Esophagus squamous epithelium (tissue), 5 donors: ENCODE results near the gene HBA2. TPM values are rescaled to one million over a fixed set of nuclear protein-coding genes. Genes with fewer than 3 reads are reported as not detected.
"Not testable (repeated sequence)": the region's sequence is repeated elsewhere in the genome, so short reads cannot be mapped to it uniquely, and the experiment has no call there.

ENCODE experiments used
- DNase-seq: peaks from one replicate; lab custom pipeline; 2025; lab: John Stamatoyannopoulos, UW
- H3K27ac ChIP-seq, 4 donors: fragments of 200-600 bp; sonication (generic); one replicate each; pipeline ENCODE4 v1.5.1; 2016 to 2019; ENCODE audit warnings: mild to moderate bottlenecking in 1 of 4
- H3K27me3 ChIP-seq, 4 donors: fragments of 200-600 bp; sonication (generic); 1 replicate in 3 of 4; 2 replicates in 1 of 4; pipeline versions ENCODE4 v1.5.1 to v1.6.0; 2017 to 2021; ENCODE audit warnings: antibody characterized with exemption in 1 of 4
- H3K36me3 ChIP-seq, 3 donors: fragments of 200-600 bp; sonication (generic); one replicate each; pipeline ENCODE4 v1.5.1; 2016 to 2019
- H3K4me1 ChIP-seq, 3 donors: fragments of 200-600 bp; sonication (generic); one replicate each; pipeline ENCODE4 v1.5.1; 2017 to 2019
- H3K4me3 ChIP-seq, 4 donors: fragments of 200-600 bp; sonication (generic); 1 replicate in 3 of 4; 2 replicates in 1 of 4; pipeline ENCODE4 v1.5.1; 2016 to 2019; ENCODE audit warnings: mild to moderate bottlenecking in 2 of 4, moderate library complexity in 1 of 4
- H3K9me3 ChIP-seq, 3 donors: fragments of 200-600 bp; sonication (generic); one replicate each; pipeline ENCODE4 v1.5.1; 2016 to 2019
- CTCF ChIP-seq, 6 experiments: fragments of 450-650 bp in 4 of 6; fragments of 200-600 bp in 2 of 6; sonication (generic) in 2 of 6; IDR thresholded peaks; one replicate each; pipeline ENCODE4 v1.5.1; 2016 to 2019; ENCODE audit warnings: antibody characterized with exemption in 6 of 6, mild to moderate bottlenecking in 4 of 6, moderate library complexity in 4 of 6
- POLR2A ChIP-seq, 4 donors: fragments of 450-650 bp; IDR thresholded peaks; one replicate each; pipeline ENCODE4 v1.6.1; 2017; ENCODE audit warnings: antibody characterized with exemption in 4 of 4, mild to moderate bottlenecking in 4 of 4, moderate library complexity in 3 of 4
- WGBS, 2 donors: methylation state at CpG; one replicate each; pipeline ENCODE4 v1.1.5; 2018; 5-methylcytosine and 5-hydroxymethylcytosine counted together
- intact Hi-C: fragments of 100-400 bp; cut with DNase I; formaldehyde crosslinking; loops from one replicate; pipeline ENCODE4 v1.15.0; 2022
- total RNA-seq, 4 donors: library from RNA; depleted of rRNA; stranded (reverse); fragments of >200 nt; gene quantifications; one replicate each; pipeline ENCODE4 v1.1.0, GENCODE V29; 2016
- donor health status: DM: yes; HTN: yes; CAD: no.

Gene HBA2
- 1 to 10 TPM in 2 of 4 donors, not detected in 2; 4.7 to 5.0 TPM for total RNA-seq

GRCh38 chr16:172374-172941 is at the start of gene HBA2:
Gene HBA2 (plus strand): TSS chr16:172876. CDS start chr16:172913, 37 bp downstream.
- DNase-seq, H3K4me3 ChIP-seq, H3K9me3 ChIP-seq, H3K27ac ChIP-seq, intact Hi-C loops, H3K36me3 ChIP-seq: not testable (repeated sequence)
- peaks cover 0 to 15% (median 0%) of the 10 kb centered on the region in 3 donors for H3K4me1 ChIP-seq
- no CpG with 5 or more reads among the region's 74 CpGs for WGBS, 2 donors
- peaks cover 0 to 84% (median 33%) of the 10 kb centered on the region in 4 donors for H3K27me3 ChIP-seq

- DNase-seq, H3K9me3 ChIP-seq, H3K27me3 ChIP-seq, intact Hi-C loops, H3K27ac ChIP-seq, H3K4me3 ChIP-seq, H3K4me1 ChIP-seq: not testable (repeated sequence)
- peaks cover 0 to 42% (median 0%) of the 10 kb centered on the region in 3 donors for H3K36me3 ChIP-seq
- WGBS, 2 donors = 80 to 84% methylated on average over 10 to 15 of the region's 19 CpGs
These were observed 48.9 kb upstream of the HBA2 start for GRCh38 chr16:123558-124350.

GRCh38 chr16:125011-125410 is 47.7 kb upstream of the HBA2 start:
- H3K27ac ChIP-seq = no peak overlapping the region
- no peaks in the 10 kb centered on the region for H3K27me3 ChIP-seq
- DNase-seq = no peak
- TF ChIP-seq CTCF (IDR thresholded peaks at IDR 0.05) (no peak), POLR2A (IDR thresholded peaks at IDR 0.05) (no peak)
- no peak overlapping the region for H3K4me3 ChIP-seq
- peaks cover 0 to 50% (median 0%) of the 10 kb centered on the region in 3 donors for H3K36me3 ChIP-seq
- intact Hi-C loops = no loop called here
- no peaks in the 10 kb centered on the region for H3K9me3 ChIP-seq
- H3K4me1 ChIP-seq = no peaks in the 10 kb centered on the region
- 71 to 87% methylated on average over 2 to 3 of the region's 3 CpGs for WGBS, 2 donors

- intact Hi-C loops = no loop called here
- Histone ChIP-seq H3K9me3 (no peaks in the 10 kb centered on the region), H3K27ac (no peak overlapping the region), H3K4me1 (no peaks in the 10 kb centered on the region), H3K36me3 (peaks cover 0 to 24% (median 0%) of the 10 kb centered on the region in 3 donors), H3K4me3 (no peak overlapping the region), H3K27me3 (no peaks in the 10 kb centered on the region)
- WGBS, 2 donors = 93 to 95% methylated on average over 2 of the region's 2 CpGs
- no peak for TF ChIP-seq POLR2A (IDR thresholded peaks at IDR 0.05)
- TF ChIP-seq CTCF (IDR thresholded peaks at IDR 0.05) = no peak
- DNase-seq = no peak
These were observed 43.6 kb upstream of the HBA2 start for GRCh38 chr16:129075-129474.

GRCh38 chr16:130533-131173 is 42.0 kb upstream of the HBA2 start:
- no peak overlapping the region for H3K27ac ChIP-seq
- peaks cover 0 to 12% (median 0%) of the 10 kb centered on the region in 3 donors for H3K36me3 ChIP-seq
- WGBS, 2 donors = 91 to 93% methylated on average over 14 to 15 of the region's 15 CpGs
- intact Hi-C loops = no loop called here
- no peak for TF ChIP-seq POLR2A (IDR thresholded peaks at IDR 0.05)
- TF ChIP-seq CTCF (IDR thresholded peaks at IDR 0.05) = no peak
- H3K4me3 ChIP-seq = no peak overlapping the region
- H3K27me3 ChIP-seq = no peaks in the 10 kb centered on the region
- DNase-seq = no peak
- H3K4me1 ChIP-seq = no peaks in the 10 kb centered on the region
- H3K9me3 ChIP-seq = no peaks in the 10 kb centered on the region

GRCh38 chr16:132120-132519 is 40.6 kb upstream of the HBA2 start:
- intact Hi-C loops = no loop called here
- peaks cover 0 to 9% (median 0%) of the 10 kb centered on the region in 3 donors for H3K36me3 ChIP-seq
- DNase-seq = no peak
- peaks cover 0 to 14% (median under 1%) of the 10 kb centered on the region in 3 donors for H3K4me1 ChIP-seq
- H3K4me3 ChIP-seq = no peak overlapping the region
- no peaks in the 10 kb centered on the region for H3K27me3 ChIP-seq
- H3K27ac ChIP-seq = no peak overlapping the region
- TF ChIP-seq POLR2A (IDR thresholded peaks at IDR 0.05) (no peak), CTCF (IDR thresholded peaks at IDR 0.05) (no peak)
- 87 to 94% methylated on average over 7 of the region's 7 CpGs for WGBS, 2 donors
- H3K9me3 ChIP-seq = no peaks in the 10 kb centered on the region
